GM18873 (cell line): Measurements from ENCODE around the gene EXOC3L1.

ENCODE experiments used
- ATAC-seq: cut with Tn5 transposase; IDR thresholded peaks from one replicate; pipeline ENCODE4 v1.9.1; 2021; ENCODE audit warnings: mild to moderate bottlenecking, moderate library complexity, moderate number of reproducible peaks; ENCODE audit not compliant: unreplicated experiment, low FRiP score

EXOC3L1 gene

GRCh38 chr16:67216612-67217490 is 26.9 kb upstream of the EXOC3L1 start:
- no peak for ATAC-seq

DNA sequence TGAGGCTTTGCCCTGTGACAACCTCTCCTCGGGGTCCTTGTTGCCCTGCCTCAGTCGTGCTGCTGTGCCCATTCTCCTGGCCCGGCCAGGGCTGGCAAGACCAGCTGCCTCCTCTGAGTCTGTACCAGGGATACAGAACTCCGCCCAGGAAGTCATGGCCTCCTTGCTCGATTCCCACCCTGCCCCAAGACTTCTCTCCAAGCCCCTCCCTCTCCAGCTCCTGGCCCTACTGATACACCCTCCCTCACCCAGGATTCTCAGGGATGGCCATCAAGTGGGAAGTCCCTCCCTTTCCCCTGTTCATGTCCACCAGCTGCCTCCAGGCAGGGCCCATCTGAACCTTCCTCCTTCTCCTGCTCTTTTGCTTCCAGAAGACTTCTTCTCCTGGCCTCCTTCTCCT is 25.8 kb upstream of the EXOC3L1 start:
- ATAC-seq, result no peak

GRCh38 chr16:67213197-67214019 is 23.5 kb upstream of the EXOC3L1 start:
- ATAC-seq, result no peak

- no peak for ATAC-seq
These were observed 22.8 kb upstream of the EXOC3L1 start for GRCh38 chr16:67212766-67213165.

GRCh38 chr16:67211674-67212073 is 21.7 kb upstream of the EXOC3L1 start:
- no peak for ATAC-seq

GRCh38 chr16:67210069-67210937 is 20.4 kb upstream of the EXOC3L1 start:
- ATAC-seq, result no peak

- ATAC-seq, result no peak
These were observed 19.6 kb upstream of the EXOC3L1 start for GRCh38 chr16:67209565-67209964.

DNA sequence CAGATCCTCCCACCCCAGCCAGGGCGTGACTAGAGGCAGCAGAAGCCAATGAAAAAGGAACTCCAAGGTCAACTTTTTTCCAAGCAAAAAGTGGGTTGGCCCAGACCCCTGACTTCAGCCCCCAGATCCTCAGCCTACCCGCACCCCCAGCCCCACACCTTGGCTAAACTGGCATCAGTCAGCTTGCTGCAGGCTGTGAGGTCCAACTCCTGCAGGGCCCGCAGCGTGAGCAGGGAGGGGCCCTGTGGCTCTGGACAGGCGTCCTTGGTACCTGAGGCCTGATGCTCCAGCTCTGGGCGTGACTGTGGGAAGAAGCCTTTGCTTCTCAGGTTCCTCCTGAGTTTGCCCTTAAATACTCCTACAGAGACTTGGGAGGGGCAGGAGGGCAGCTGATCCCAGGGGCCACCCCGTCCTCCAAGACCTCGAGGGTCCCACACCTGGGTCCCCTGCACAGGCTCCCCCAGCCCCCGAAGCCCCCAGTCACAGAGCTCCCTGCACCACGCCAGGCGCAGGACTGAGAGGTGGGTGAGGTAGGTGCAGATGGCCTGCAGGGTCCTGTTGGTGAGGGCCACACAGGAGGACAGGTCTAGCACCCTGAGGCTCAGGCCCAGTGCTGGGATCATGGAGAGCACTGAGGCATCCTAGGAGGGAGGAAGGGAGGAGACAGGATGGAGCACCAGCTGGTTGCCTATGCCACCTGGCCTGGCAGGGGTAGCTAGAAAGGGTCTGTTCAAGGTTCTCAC is 18.4 kb upstream of the EXOC3L1 start:
- no peak for ATAC-seq

- no peak for ATAC-seq
These were observed 17.5 kb upstream of the EXOC3L1 start for GRCh38 chr16:67207249-67208091.

DNA sequence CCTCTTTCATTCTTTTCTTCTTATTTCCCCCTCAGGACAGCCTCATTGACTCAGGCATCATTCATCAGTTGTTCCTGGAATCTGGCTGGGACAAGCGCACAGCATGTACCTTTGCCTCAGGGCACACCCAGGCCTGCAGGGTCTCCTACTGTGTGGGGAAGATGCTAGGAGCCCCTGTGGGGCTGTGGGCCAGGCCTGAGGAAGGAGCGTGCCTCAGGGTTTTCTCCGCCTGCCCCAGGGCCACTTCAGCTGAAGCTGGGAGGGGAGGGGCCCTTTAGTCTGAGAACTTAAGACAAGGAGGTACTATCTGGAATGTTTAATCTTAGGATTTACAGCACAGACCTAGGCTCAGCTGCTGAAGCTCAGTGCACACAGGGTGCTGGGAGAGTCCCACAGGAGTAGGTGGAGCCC is 16.9 kb upstream of the EXOC3L1 start:
- no peak for ATAC-seq

- ATAC-seq, result no peak
These were observed 16.3 kb upstream of the EXOC3L1 start for GRCh38 chr16:67206129-67206837.

DNA sequence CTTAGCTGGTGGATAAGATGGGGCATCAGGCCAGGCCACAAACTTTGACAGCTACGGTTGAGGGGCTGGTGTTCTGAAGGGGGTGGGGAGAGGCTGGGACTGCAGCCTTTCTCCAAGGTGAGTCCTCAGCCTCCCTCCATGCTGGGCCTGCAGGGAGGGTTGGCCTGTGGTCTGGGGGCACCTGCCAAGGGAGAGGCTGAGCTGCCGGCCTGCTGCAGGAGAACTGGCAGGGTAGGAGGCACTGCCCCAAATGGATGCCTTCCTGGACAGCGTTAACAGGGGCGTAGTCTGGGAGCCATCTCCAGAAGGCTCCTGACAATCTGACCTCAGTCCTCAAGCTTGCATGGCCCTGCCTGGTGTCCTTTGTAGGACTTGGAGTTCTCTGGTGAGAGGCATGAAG is 14.1 kb upstream of the EXOC3L1 start:
- no peak for ATAC-seq

- ATAC-seq, result no peak
These were observed 13.1 kb upstream of the EXOC3L1 start for GRCh38 chr16:67202956-67203493.

GRCh38 chr16:67202426-67202825 is 12.5 kb upstream of the EXOC3L1 start:
- ATAC-seq, result no peak

- no peak for ATAC-seq
These were observed 11.7 kb upstream of the EXOC3L1 start for GRCh38 chr16:67201411-67202345.

GRCh38 chr16:67200491-67200890 is 10.6 kb upstream of the EXOC3L1 start:
- ATAC-seq, result no peak

- no peak for ATAC-seq
These were observed 9.9 kb upstream of the EXOC3L1 start for GRCh38 chr16:67199808-67200198.
